GM19467 (cell line): ENCODE measurements around the gene BTBD1.

Experiments
- ATAC-seq: cut with Tn5 transposase; IDR thresholded peaks from one replicate; pipeline ENCODE4 v1.9.1; 2021; ENCODE audit warnings: mild to moderate bottlenecking, moderate library complexity; ENCODE audit not compliant: unreplicated experiment

The BTBD1 gene

GRCh38 chr15:83066734-83067637 lies at the start of gene BTBD1:
TSS of gene BTBD1 (minus strand) at chr15:83067252. CDS start at chr15:83067151, 101 bp downstream.
- peak; percentile 86 for ATAC-seq

DNA sequence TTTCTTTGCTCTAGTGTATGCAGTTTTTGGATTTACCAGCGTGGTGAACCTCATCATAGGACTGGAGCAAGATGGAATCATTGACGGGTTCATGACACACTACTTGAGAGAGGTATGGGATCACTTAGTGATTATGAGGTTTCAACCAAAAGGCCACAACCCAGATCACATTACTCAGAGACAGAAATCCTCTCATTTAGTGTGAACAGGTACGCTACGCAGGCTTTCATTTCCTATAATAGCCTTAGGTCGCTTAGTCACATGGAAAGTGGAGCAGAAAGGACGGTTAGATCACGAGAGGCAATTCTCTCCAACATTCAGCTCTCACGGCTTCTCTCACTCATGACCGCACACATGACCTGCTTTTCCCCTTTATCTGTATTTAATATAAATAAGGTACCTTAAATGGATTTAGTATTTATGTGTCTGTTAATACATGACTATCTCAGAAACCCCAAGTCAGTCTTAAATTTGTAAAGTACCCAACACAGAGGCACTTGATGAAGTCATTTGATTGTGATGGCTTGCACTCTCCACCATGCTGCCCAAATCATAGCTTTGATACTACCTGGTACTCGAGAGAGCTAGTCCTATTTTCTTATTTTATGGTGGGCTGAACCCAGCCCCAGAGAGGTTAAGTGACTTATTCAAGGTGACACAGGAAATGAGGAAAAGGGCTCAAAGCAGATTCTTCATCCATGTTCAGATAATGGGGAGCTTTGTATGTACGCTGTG lies 48.9 kb upstream of the BTBD1 start:
- no peak for ATAC-seq

DNA sequence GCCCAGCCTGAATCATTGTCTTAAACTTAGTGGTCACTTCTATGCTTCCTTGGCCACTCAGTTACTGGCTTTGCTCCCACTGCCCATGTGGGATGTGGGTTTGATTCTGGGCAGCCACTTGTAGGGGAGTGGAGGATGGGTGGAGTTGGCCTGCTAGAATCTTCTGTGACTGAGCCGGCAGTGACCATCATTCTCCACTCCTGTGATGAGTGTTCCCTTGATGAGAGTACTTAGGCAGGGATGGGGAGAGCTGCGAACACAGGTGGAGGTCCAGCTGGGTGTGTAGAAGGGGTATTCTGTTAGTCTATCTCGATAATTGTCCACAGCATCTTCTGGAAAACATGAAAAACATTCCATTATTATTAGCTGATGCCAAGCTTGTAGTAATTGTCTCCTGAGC lies 48.4 kb upstream of the BTBD1 start:
- no peak for ATAC-seq

GRCh38 chr15:83114856-83115255 lies 47.8 kb upstream of the BTBD1 start:
- ATAC-seq = no peak

DNA sequence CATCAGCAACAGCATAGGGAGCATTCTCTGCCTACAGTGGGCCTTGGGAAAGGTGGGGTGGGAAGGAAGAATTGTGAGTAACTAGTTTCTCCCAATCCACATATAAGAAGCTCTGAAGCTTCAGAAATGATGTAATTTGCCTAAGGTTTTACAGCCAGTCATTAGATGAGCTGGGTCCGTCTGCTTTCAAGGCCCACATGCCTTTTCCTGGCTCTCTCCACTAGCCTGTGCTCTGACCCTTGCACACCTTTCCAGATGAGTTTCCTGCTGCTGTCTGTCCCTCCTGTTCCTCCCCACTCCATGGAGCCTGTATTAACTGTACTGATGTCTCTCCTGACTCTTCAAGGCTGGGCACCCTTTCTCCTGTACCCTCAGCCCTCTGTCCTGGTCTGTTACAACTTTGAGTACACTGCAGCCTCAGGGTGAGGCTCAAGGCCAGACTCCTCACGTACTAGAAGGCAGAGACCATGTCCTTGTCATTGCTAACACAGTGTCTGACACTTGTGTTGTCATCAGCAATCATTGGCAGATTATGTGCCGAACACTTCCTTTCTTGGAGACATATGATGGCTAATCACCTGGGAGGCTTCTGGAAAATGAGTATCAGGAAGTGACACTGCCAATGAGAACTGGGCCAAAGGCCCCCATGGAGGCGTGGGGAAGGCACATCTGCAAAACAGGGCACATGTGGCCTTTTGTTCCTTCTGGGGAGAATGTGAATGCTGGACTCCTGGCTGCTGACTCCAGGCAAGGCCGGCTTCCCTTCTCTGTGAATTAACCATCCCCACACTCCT lies 47.0 kb upstream of the BTBD1 start:
- no peak for ATAC-seq

- no peak for ATAC-seq
These were observed 45.9 kb upstream of the BTBD1 start for GRCh38 chr15:83112956-83113299.

- no peak for ATAC-seq
These were observed 45.3 kb upstream of the BTBD1 start for GRCh38 chr15:83112233-83112955.

GRCh38 chr15:83111149-83111548 lies 44.1 kb upstream of the BTBD1 start:
- ATAC-seq = no peak

GRCh38 chr15:83110381-83110780 lies 43.3 kb upstream of the BTBD1 start:
- no peak for ATAC-seq

DNA sequence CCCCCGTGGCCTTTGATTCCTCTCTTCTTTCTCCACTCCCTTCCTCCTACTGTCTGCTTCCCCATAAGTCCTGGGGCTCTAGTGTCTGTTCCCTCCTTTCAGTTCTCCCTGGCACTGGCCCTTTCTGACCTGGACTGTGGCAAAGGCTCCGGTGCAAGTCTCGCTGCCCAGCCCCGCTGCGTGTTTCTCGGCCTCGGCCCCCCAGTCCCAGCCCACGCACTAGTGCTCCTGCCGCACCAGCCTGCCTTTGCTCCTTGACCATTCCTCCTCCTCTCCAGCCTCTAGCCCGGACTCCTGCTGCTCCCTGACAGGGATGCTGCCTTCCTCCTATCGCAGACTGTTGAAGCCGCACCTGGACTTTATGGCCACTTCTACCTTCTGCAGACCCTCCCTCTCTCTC lies 42.5 kb upstream of the BTBD1 start:
- no peak for ATAC-seq

DNA sequence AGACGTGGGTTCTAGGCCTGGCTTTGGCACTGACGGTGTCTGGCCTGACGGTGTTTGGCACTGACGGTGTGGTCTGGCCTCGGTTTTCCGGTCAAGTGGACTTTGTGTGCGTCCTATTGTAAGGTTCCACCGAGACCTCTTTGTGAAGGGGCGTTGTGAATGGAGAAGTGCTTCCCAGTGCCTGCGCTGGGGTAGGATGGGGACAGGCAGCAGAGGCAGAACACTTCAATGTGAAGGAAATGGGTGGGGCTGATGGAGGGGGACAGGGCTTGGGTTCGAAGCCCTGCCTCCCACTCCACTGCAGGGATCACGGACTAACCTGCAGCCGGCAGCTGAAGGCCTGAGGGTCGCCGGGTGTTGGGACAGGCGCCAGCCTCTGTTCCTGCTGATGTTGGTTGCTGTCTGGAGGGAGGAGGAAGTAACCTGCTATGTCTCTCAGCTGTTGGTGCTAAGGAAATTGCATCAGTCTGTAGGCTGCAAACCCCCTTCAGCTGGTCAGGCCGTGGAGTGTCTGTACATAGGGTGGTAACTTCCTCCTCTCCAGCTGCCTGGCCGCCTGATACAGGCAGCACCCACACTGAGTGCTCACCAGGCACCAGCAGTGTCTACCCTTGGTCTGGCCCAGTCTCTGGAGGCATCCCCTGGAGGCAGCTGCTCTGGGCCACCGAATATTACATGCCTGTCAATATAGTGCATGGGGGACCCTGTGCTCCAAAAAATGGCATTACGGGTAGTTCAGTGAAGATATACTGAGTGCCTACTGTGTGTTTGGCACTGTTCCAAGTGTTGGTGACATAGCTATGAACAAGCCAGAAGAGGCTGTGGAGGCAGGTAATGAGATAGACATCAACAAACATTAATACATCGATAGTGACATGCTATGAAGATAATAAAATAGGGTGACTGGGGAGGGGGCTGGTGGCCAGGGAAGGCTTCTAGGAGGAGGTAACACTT lies 41.5 kb upstream of the BTBD1 start:
- ATAC-seq = peak; percentile 51

- ATAC-seq = no peak
These were observed 40.8 kb upstream of the BTBD1 start for GRCh38 chr15:83107841-83108181.

DNA sequence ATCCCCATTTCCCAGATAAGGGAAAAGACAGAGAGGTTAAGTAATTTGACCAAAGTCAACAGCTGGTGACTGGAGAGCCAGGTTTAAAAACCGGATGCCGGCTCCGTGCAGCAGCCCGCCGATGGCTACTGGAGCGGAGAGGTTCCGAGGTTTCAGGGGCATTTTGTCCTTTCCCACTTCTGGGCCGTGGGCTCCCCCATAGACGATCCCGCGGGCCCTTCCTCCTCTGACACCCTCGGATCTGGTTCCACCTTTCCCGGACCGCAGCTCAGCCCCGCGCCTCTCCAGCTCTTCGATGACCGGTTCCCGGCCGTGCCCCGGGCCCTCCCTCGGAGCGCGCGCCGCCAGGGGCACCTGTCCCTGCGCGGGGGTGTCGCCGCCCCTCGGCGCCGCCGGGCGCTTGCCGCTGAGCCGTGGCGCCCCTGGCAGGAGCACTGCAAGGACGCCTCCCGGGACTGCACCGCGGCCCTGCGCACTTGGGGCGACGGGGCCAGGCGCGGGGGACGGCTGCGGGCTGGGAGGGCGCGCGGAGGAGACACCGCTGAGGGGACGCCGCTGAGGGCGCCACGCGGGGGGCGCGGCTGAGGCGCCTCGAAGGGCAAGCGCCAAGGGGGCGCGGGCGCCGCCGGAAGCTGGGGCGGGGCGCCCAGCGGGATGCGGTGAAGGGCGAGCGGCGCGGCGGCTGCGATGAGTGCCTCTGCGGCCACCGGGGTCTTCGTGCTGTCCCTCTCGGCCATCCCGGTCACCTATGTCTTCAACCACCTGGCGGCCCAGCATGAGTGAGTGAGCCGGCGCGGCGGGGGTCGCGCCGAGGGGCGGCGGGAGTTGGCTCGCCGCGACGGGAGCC lies 40.2 kb upstream of the BTBD1 start, which contains the start of gene TM6SF1:
TM6SF1 (plus strand) TSS at position 652 of the 847 bp plus-strand sequence; CDS start at position 688, 36 bp downstream.
- ATAC-seq = no peak

DNA sequence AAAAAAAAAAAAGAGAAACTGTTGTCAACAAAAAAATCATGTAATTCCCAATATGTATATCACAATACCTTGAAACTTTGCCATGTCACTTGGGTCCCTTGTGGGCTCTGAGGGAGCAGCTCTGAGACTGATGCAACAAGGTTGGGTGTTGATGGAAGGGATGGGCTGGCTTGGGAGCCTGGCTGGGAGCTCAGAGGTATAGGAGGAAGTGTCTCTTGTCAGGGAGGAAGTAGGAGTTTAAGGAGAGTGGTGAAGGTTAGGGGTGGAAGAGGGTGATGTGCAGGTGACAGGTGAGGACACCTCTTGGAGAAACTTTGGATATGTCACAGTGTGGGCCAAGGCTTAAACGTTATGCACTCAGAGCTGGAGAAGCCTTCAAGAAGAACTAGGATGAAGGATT lies 38.4 kb upstream of the BTBD1 start:
- ATAC-seq = no peak

GRCh38 chr15:83104141-83104540 lies 37.1 kb upstream of the BTBD1 start:
- ATAC-seq = no peak

DNA sequence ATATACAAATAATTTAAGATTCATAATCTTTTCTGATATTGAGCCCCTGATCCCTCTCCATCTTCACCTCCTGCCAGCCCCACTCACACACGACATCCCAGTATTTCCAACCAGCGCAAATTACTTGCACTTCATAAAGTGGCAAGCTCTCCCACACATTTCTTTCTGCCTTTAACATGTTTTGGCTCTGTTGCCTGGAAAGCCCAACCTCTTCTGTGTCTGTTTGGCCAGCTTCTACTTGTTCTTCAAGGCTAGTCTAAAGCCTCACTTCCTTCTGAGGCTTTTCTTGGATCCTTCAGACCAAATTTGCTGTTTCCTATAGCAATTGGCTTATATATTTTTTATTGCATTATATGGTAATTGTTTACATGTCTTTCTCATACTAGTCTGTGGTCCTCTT lies 35.3 kb upstream of the BTBD1 start:
- ATAC-seq = no peak

GRCh38 chr15:83100097-83100646 lies 33.1 kb upstream of the BTBD1 start:
- ATAC-seq = no peak

GRCh38 chr15:83099290-83099689 lies 32.2 kb upstream of the BTBD1 start:
- no peak for ATAC-seq
